Ectodermal cell (in vitro differentiated cells): ENCODE measurements around the gene CLTA.
"Not testable (repeated sequence)": the region's sequence is repeated elsewhere in the genome, so short reads cannot be mapped to it uniquely, and the experiment has no call there.

ENCODE experiments used
- H3K27ac ChIP-seq: 2 replicates; pipeline ENCODE4 v1.7.0; 2013; ENCODE audit warnings: mild to moderate bottlenecking, low read depth, low read length; ENCODE audit not compliant: insufficient read depth, poor library complexity, severe bottlenecking
- H3K27me3 ChIP-seq: 2 replicates; pipeline ENCODE4 v1.7.0; 2013; ENCODE audit warnings: mild to moderate bottlenecking, low read length; ENCODE audit not compliant: insufficient read depth, control insufficient read depth, poor library complexity, severe bottlenecking
- H3K36me3 ChIP-seq: one replicate; pipeline ENCODE4 v1.7.0; 2013; ENCODE audit warnings: low read length; ENCODE audit not compliant: control insufficient read depth, insufficient read depth
- H3K4me1 ChIP-seq: one replicate; pipeline ENCODE4 v1.7.0; 2013; ENCODE audit warnings: low read length; ENCODE audit not compliant: control insufficient read depth, insufficient read depth
- H3K4me3 ChIP-seq: 2 replicates; pipeline ENCODE4 v1.7.0; 2013; ENCODE audit warnings: low read depth, low read length, control low read depth; ENCODE audit not compliant: insufficient read depth
- H3K9me3 ChIP-seq: 2 replicates; pipeline ENCODE4 v1.7.0; 2013; ENCODE audit warnings: mild to moderate bottlenecking, low read length, moderate library complexity; ENCODE audit not compliant: control insufficient read depth
- WGBS, 2 experiments: methylation state at CpG; one replicate each; pipeline ENCODE4 v1.1.7; 2013; ENCODE audit warnings: missing lambda C conversion rate in 2 of 2; 5-methylcytosine and 5-hydroxymethylcytosine counted together

The CLTA gene

GRCh38 chr9:36180243-36180642, 10.5 kb upstream of the CLTA start:
- 89 to 93% methylated on average over 5 of the region's 6 CpGs for whole genome bisulfite sequencing, 2 experiments
- not testable (repeated sequence) for H3K9me3 ChIP-seq, H3K27me3 ChIP-seq, H3K27ac ChIP-seq, H3K36me3 ChIP-seq, H3K4me3 ChIP-seq, H3K4me1 ChIP-seq

GRCh38 chr9:36187414-36187813, 3.3 kb upstream of the CLTA start:
- Histone ChIP-seq H3K27me3 (no peaks in the 10 kb centered on the region), H3K9me3 (no peaks in the 10 kb centered on the region), H3K27ac (no peak overlapping the region), H3K36me3 (no peaks in the 10 kb centered on the region), H3K4me1 (peaks cover 5% of the 10 kb centered on the region), H3K4me3 (no peak overlapping the region)

GRCh38 chr9:36188212-36188611, 2.5 kb upstream of the CLTA start:
- no peak overlapping the region for H3K27ac ChIP-seq
- no peaks in the 10 kb centered on the region for H3K36me3 ChIP-seq
- no peaks in the 10 kb centered on the region for H3K9me3 ChIP-seq
- H3K4me1 ChIP-seq, result peaks cover 13% of the 10 kb centered on the region
- no peaks in the 10 kb centered on the region for H3K27me3 ChIP-seq
- 89 to 90% methylated on average over 5 of the region's 5 CpGs for WGBS, 2 experiments
- H3K4me3 ChIP-seq, result no peak overlapping the region

- H3K9me3 ChIP-seq, result no peaks in the 10 kb centered on the region
- H3K36me3 ChIP-seq, result no peaks in the 10 kb centered on the region
- peak overlapping the region; percentile 56 for H3K27ac ChIP-seq
- no peaks in the 10 kb centered on the region for H3K27me3 ChIP-seq
- peaks cover 14% of the 10 kb centered on the region for H3K4me1 ChIP-seq
- H3K4me3 ChIP-seq, result peak overlapping the region; percentile 98
- WGBS, 2 experiments, result 19 to 28% methylated on average over 7 to 9 of the region's 9 CpGs
Observed at GRCh38 chr9:36189976-36190375, 745 bp upstream of the CLTA start.

- peak overlapping the region; percentile 98 for H3K4me3 ChIP-seq
- H3K4me1 ChIP-seq, result peaks cover 14% of the 10 kb centered on the region
- H3K36me3 ChIP-seq, result no peaks in the 10 kb centered on the region
- H3K27ac ChIP-seq, result no peak overlapping the region
- no peaks in the 10 kb centered on the region for H3K27me3 ChIP-seq
- 1% methylated on average over 18 of the region's 18 CpGs for WGBS, 2 experiments
- H3K9me3 ChIP-seq, result no peaks in the 10 kb centered on the region
Observed at GRCh38 chr9:36191290-36191645, 547 bp downstream of the CLTA start.

GRCh38 chr9:36191686-36192085, 965 bp downstream of the CLTA start:
- H3K27ac ChIP-seq, result no peak overlapping the region
- no peaks in the 10 kb centered on the region for H3K27me3 ChIP-seq
- 3 to 5% methylated on average over 7 of the region's 7 CpGs for WGBS, 2 experiments

GRCh38 chr9:36192196-36192595, 1.5 kb downstream of the CLTA start:
- peak overlapping the region; percentile 98 for H3K4me3 ChIP-seq
- 67 to 72% methylated on average over 4 of the region's 4 CpGs for WGBS, 2 experiments
- no peaks in the 10 kb centered on the region for H3K27me3 ChIP-seq
- peaks cover 14% of the 10 kb centered on the region for H3K4me1 ChIP-seq
- H3K36me3 ChIP-seq, result peaks cover under 1% of the 10 kb centered on the region
- no peak overlapping the region for H3K27ac ChIP-seq
- H3K9me3 ChIP-seq, result no peaks in the 10 kb centered on the region

More at GRCh38 chr9:36191686-36192085, 965 bp downstream of the CLTA start:
- Histone ChIP-seq H3K4me3 (peak overlapping the region; percentile 98), H3K4me1 (peaks cover 14% of the 10 kb centered on the region), H3K9me3 (no peaks in the 10 kb centered on the region), H3K36me3 (no peaks in the 10 kb centered on the region)

GRCh38 chr9:36193023-36193422, 2.3 kb downstream of the CLTA start:
- no peak overlapping the region for H3K4me3 ChIP-seq

GRCh38 chr9:36194326-36195000, 3.7 kb downstream of the CLTA start:
- Histone ChIP-seq H3K4me3 (no peak overlapping the region), H3K27ac (no peak overlapping the region), H3K27me3 (no peaks in the 10 kb centered on the region), H3K9me3 (no peaks in the 10 kb centered on the region), H3K4me1 (peaks cover 14% of the 10 kb centered on the region), H3K36me3 (peaks cover 10% of the 10 kb centered on the region)
- WGBS, 2 experiments, result 88 to 94% methylated on average over 4 of the region's 4 CpGs

More at GRCh38 chr9:36193023-36193422, 2.3 kb downstream of the CLTA start:
- WGBS, 2 experiments, result 87 to 92% methylated on average over 3 of the region's 3 CpGs
- H3K4me1 ChIP-seq, result peaks cover 14% of the 10 kb centered on the region
- no peaks in the 10 kb centered on the region for H3K27me3 ChIP-seq
- H3K27ac ChIP-seq, result no peak overlapping the region
- peaks cover 5% of the 10 kb centered on the region for H3K36me3 ChIP-seq
- no peaks in the 10 kb centered on the region for H3K9me3 ChIP-seq

GRCh38 chr9:36204906-36205547, 14.3 kb downstream of the CLTA start:
- H3K4me1 ChIP-seq, result no peaks in the 10 kb centered on the region
- no peaks in the 10 kb centered on the region for H3K9me3 ChIP-seq
- H3K27ac ChIP-seq, result no peak overlapping the region
- H3K4me3 ChIP-seq, result no peak overlapping the region
- H3K36me3 ChIP-seq, result peaks cover 65% of the 10 kb centered on the region
- WGBS, 2 experiments, result 89 to 92% methylated on average over 11 of the region's 11 CpGs
- no peaks in the 10 kb centered on the region for H3K27me3 ChIP-seq
